ENCODE data around the gene LGALS7B. TPM values are rescaled to one million over a fixed set of nuclear protein-coding genes. Genes with fewer than 3 reads are reported as not detected.

LGALS7B gene
- total and polyA plus RNA-seq, 2 of the 4 experiments (the other 2 are of a cell fraction) = not detected

GRCh38 chr19:38793671-38794070 lies 4.7 kb downstream of the LGALS7B start:
- Histone ChIP-seq H3K56ac (ENCODE audit: extremely low read depth, insufficient read depth, low read length) (no peak overlapping the region), H3K9me3 (ENCODE audit: control insufficient read depth, insufficient read depth, low read length) (no peaks in the 10 kb centered on the region), H3K18ac (ENCODE audit: low read depth, low read length) (no peak overlapping the region), H2BK15ac (ENCODE audit: low read depth, low read length) (peak overlapping the region; percentile 17; the same call in 1 of the 3 replicates), H3K9ac (ENCODE audit: low read depth, low read length) (no peak overlapping the region), H3K9me1 (ENCODE audit: insufficient read depth, low read length) (peaks cover 3% of the 10 kb centered on the region; the same call in 1 of the 2 replicates), H3K4me1 (ENCODE audit: control insufficient read depth, insufficient read depth, low read length) (peaks cover 5% of the 10 kb centered on the region), H3K36me3 (ENCODE audit: control insufficient read depth, insufficient read depth, low read length) (no peaks in the 10 kb centered on the region), H2AK5ac (ENCODE audit: low read depth, low read length) (no peak overlapping the region), H3K4me2 (ENCODE audit: low read depth, low read length) (no peak overlapping the region), H3K4ac (ENCODE audit: low read depth, low read length) (no peak overlapping the region), H2AFZ (replicated peaks; ENCODE audit: low read length, poor library complexity) (no peak overlapping the region), H2BK120ac (ENCODE audit: low read depth, low read length) (no peak overlapping the region), H3K27me3 (ENCODE audit: control insufficient read depth, insufficient read depth, low read length) (no peaks in the 10 kb centered on the region; the same call in 1 of the 2 replicates), H4K20me1 (ENCODE audit: insufficient read depth, low read length) (no peaks in the 10 kb centered on the region), H2BK20ac (ENCODE audit: low read depth, low read length) (no peak overlapping the region), H4K8ac (ENCODE audit: low read depth in 2 of 2, low read length in 2 of 2) (no peak overlapping the region), H3K23ac (ENCODE audit: low read depth, low read length) (no peak overlapping the region), H2BK5ac (ENCODE audit: low read depth, low read length, poor library complexity, severe bottlenecking) (no peak overlapping the region), H3K4me3 (ENCODE audit: insufficient read depth, low read depth, low read length) (no peak overlapping the region), H4K5ac (ENCODE audit: low read depth, low read length) (no peak overlapping the region), H4K91ac (ENCODE audit: insufficient read depth, low read depth, low read length) (no peak overlapping the region; the same call in none of the 2 replicates), H3K79me1 (ENCODE audit: low read depth in 1 of 2, low read length in 2 of 2) (no peaks in the 10 kb centered on the region), H2AK9ac (replicated peaks; ENCODE audit: low read depth, low read length, poor library complexity) (no peak overlapping the region), H3K27ac (ENCODE audit: insufficient read depth, low read length) (no peak overlapping the region), H3K14ac (replicated peaks; ENCODE audit: low read depth, low read length) (no peak overlapping the region)
- 80% methylated on average over 1 of the region's 5 CpGs; no CpG with 5 or more reads in 1 of the 2 experiments for WGBS, 2 experiments (ENCODE audit: extremely low coverage in 2 of 2, insufficient read length in 1 of 2)
- no peak for ATAC-seq (ENCODE audit: low read depth)
- no peak for DNase-seq
- POLR2A ChIA-PET (ENCODE audit: unreplicated experiment) = no interaction called here
- CTCF ChIA-PET = no interaction called here
- intact Hi-C loops (cut with micrococcal nuclease) = no loop called here
- dilution Hi-C loops (cut with HindIII; ENCODE audit: low sequenced_read_pairs, unreplicated experiment) = no loop called here
- BruUV-seq (replicated peaks) = no TSS peak
- no peak for TF ChIP-seq CEBPB (IDR thresholded peaks at IDR 0.05; ENCODE audit: low read depth, low read length)
- in situ Hi-C loops (cut with MboI; ENCODE audit: low sequenced_read_pairs) = no loop called here
